ENCODE data around the gene BEND3.

The BEND3 gene

DNA sequence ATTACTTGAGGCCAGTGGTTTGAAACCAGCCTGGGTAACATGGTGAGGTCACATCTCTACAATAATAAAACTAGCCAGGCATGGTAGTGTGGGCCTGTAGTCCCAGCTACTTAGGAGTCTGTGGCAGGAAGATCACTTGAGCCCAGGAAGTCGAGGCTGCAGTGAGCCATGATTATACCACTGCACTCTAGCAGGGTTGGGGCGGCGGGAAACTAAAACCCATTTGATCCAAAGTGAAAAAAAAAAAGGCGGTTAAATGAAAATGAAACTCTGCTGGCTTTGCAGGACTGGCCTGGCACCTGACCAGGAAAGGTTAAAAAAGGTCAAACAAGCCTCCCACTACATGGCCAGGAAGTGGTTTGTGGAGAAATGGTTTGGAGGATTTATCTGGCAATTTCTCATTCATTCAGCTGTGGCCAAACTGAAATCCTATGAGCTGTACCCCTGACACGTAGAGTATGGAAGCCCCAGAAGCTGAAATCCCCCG lies 50.7 kb downstream of the BEND3 start:
- Histone ChIP-seq H4K91ac (ENCODE audit: low read length) (no peak overlapping the region), H3K23ac (ENCODE audit: low read length in 2 of 2) (no peak overlapping the region), H3K9me3 (ENCODE audit: control insufficient read depth, low read length) (no peaks in the 10 kb centered on the region), H2AK5ac (ENCODE audit: low read length, severe bottlenecking) (no peak overlapping the region), H2BK15ac (ENCODE audit: low read depth, poor library complexity, severe bottlenecking) (no peak overlapping the region), H3K4me3 (ENCODE audit: insufficient read depth in 1 of 2, low read depth in 1 of 2, low read length in 2 of 2) (no peak overlapping the region), H2BK120ac (ENCODE audit: low read depth, low read length) (no peak overlapping the region), H3K4ac (ENCODE audit: low read depth in 1 of 2, low read length in 2 of 2) (no peak overlapping the region), H3K9ac (ENCODE audit: low read length) (no peak overlapping the region), H3K27ac (ENCODE audit: low read length, poor library complexity, severe bottlenecking) (no peak overlapping the region), H3K79me1 (replicated peaks; ENCODE audit: low read length, poor library complexity, severe bottlenecking) (no peaks in the 10 kb centered on the region), H2BK5ac (ENCODE audit: low read depth, low read length, poor library complexity, severe bottlenecking) (no peak overlapping the region), H3K14ac (ENCODE audit: low read length in 2 of 2) (no peak overlapping the region), H3K36me3 (ENCODE audit: control insufficient read depth in 1 of 2, insufficient read depth in 2 of 2, low read depth in 1 of 2, low read length in 2 of 2) (peaks cover 0 to 14% of the 10 kb centered on the region in 2 experiments), H2BK12ac (ENCODE audit: low read length in 2 of 2) (no peak overlapping the region), H3K4me2 (ENCODE audit: low read length, poor library complexity, severe bottlenecking) (no peak overlapping the region), H4K8ac (ENCODE audit: low read length) (peak overlapping the region; percentile 51), H3K4me1 (ENCODE audit: control insufficient read depth, insufficient read depth, low read depth, low read length) (peaks cover 17% of the 10 kb centered on the region), H3K27me3 (ENCODE audit: control insufficient read depth in 1 of 2, insufficient read depth in 1 of 2, low read length in 2 of 2) (peaks cover 4 to 13% of the 10 kb centered on the region in 2 experiments), H3K18ac (ENCODE audit: low read depth in 1 of 2, low read length in 2 of 2) (no peak overlapping the region), H2AFZ (ENCODE audit: low read depth, low read length) (no peak overlapping the region)
- 68% methylated on average over 6 of the region's 6 CpGs for WGBS
- DNase-seq, result peak; percentile 80

DNA sequence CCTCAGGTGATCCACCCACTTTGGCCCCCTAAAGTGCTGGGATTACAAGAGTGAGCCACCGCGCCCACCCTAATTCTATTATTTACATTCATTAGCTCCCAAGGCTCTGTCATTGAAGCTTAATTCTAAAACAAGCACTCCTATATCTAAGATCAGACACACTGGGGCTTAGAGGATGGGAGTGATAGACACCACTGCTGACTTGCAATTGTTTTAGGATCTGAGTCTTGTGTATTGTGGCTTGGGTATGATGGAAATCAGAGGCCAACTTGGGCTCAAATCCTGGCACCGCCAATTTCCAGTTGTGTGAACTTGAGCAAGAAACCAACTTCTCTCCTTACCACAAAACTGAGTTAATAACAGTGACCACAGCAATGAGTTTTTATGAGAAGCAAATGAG lies 52.6 kb downstream of the BEND3 start:
- Histone ChIP-seq H2BK15ac (ENCODE audit: low read depth, poor library complexity, severe bottlenecking) (no peak overlapping the region), H3K18ac (ENCODE audit: low read depth in 1 of 2, low read length in 2 of 2) (no peak overlapping the region), H3K27ac (ENCODE audit: low read length, poor library complexity, severe bottlenecking) (no peak overlapping the region), H2BK120ac (ENCODE audit: low read depth, low read length) (no peak overlapping the region), H3K27me3 (ENCODE audit: control insufficient read depth in 1 of 2, insufficient read depth in 1 of 2, low read length in 2 of 2) (peaks cover 4 to 15% of the 10 kb centered on the region in 2 experiments), H3K9ac (ENCODE audit: low read length) (no peak overlapping the region), H3K23ac (ENCODE audit: low read length in 2 of 2) (no peak overlapping the region), H4K91ac (ENCODE audit: low read length) (no peak overlapping the region), H3K79me1 (replicated peaks; ENCODE audit: low read length, poor library complexity, severe bottlenecking) (no peaks in the 10 kb centered on the region), H3K9me3 (ENCODE audit: control insufficient read depth, low read length) (no peaks in the 10 kb centered on the region), H3K4ac (ENCODE audit: low read depth in 1 of 2, low read length in 2 of 2) (no peak overlapping the region), H3K4me3 (ENCODE audit: insufficient read depth in 1 of 2, low read depth in 1 of 2, low read length in 2 of 2) (no peak overlapping the region), H3K4me2 (ENCODE audit: low read length, poor library complexity, severe bottlenecking) (no peak overlapping the region), H2BK12ac (ENCODE audit: low read length in 2 of 2) (no peak overlapping the region), H4K8ac (ENCODE audit: low read length) (no peak overlapping the region), H2BK5ac (ENCODE audit: low read depth, low read length, poor library complexity, severe bottlenecking) (no peak overlapping the region), H2AK5ac (ENCODE audit: low read length, severe bottlenecking) (no peak overlapping the region), H2AFZ (ENCODE audit: low read depth, low read length) (no peak overlapping the region), H3K36me3 (ENCODE audit: control insufficient read depth in 1 of 2, insufficient read depth in 2 of 2, low read depth in 1 of 2, low read length in 2 of 2) (no peaks in the 10 kb centered on the region), H3K4me1 (ENCODE audit: control insufficient read depth, insufficient read depth, low read depth, low read length) (peaks cover 17% of the 10 kb centered on the region), H3K14ac (ENCODE audit: low read length in 2 of 2) (no peak overlapping the region)
- no CpG with 5 or more reads among the region's 3 CpGs for WGBS
- no peak for DNase-seq

DNA sequence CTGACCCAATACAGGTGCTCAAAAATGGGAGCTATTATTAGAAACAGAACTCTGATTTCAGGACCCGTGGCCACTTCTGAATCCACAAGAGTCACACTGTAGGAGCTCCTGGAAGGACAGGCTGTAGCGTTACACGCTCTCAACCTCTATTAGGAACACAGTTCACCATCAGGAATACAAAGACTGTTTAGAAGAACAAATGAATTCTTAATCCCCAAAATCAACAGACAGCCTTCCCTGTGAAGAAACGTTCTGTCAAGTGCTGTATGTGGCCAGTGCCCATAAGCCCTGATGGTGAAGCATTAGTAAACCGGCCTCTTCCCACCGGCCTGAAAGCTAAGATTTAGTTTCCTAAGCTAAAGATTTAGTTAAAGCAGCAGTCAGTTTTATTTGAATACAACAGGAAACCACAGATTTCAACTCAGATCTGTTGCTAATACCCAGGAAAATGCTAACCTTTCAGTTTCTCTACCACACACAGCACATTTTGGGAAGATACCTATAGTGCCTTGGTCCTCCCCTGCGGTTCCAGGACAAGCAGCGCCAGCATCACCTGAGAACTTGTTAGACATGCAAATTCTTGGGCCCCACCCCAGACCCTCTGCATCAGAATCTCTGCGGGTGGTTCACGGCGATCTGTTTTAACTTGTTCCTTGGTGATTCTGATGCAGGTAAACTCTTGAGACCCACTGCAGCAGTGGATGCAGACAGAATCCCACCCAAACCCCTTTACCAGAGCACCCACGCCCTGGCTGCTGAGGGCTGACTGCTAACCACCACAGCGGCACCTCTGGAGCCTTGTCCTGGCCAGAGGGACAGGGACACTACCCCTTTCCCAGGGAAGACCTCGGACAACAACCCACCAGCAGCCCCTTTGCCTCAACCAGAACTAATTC lies 53.9 kb downstream of the BEND3 start:
- Histone ChIP-seq H3K9ac (ENCODE audit: low read length) (no peak overlapping the region), H2AK5ac (ENCODE audit: low read length, severe bottlenecking) (no peak overlapping the region), H4K8ac (ENCODE audit: low read length) (peak overlapping the region; percentile 87), H4K91ac (ENCODE audit: low read length) (peak overlapping the region; percentile 61), H3K27ac (ENCODE audit: low read length, poor library complexity, severe bottlenecking) (no peak overlapping the region), H3K4me1 (ENCODE audit: control insufficient read depth, insufficient read depth, low read depth, low read length) (peaks cover 12% of the 10 kb centered on the region), H3K79me1 (replicated peaks; ENCODE audit: low read length, poor library complexity, severe bottlenecking) (no peaks in the 10 kb centered on the region), H2BK12ac (ENCODE audit: low read length in 2 of 2) (peak overlapping the region; percentile 23 to 77), H3K14ac (ENCODE audit: low read length in 2 of 2) (no peak overlapping the region), H3K18ac (ENCODE audit: low read depth in 1 of 2, low read length in 2 of 2) (peak overlapping the region in 1 of 2 experiments; percentile 60), H3K4me3 (ENCODE audit: insufficient read depth in 1 of 2, low read depth in 1 of 2, low read length in 2 of 2) (peak overlapping the region in 1 of 2 experiments; percentile 44), H3K36me3 (ENCODE audit: control insufficient read depth in 1 of 2, insufficient read depth in 2 of 2, low read depth in 1 of 2, low read length in 2 of 2) (no peaks in the 10 kb centered on the region), H2AFZ (ENCODE audit: low read depth, low read length) (peak overlapping the region; percentile 81), H3K27me3 (ENCODE audit: control insufficient read depth in 1 of 2, insufficient read depth in 1 of 2, low read length in 2 of 2) (peaks cover 4 to 15% of the 10 kb centered on the region in 2 experiments), H3K23ac (ENCODE audit: low read length in 2 of 2) (no peak overlapping the region), H2BK5ac (ENCODE audit: low read depth, low read length, poor library complexity, severe bottlenecking) (no peak overlapping the region), H3K9me3 (ENCODE audit: control insufficient read depth, low read length) (no peaks in the 10 kb centered on the region), H3K4ac (ENCODE audit: low read depth in 1 of 2, low read length in 2 of 2) (peak overlapping the region; percentile 22 to 75), H2BK120ac (ENCODE audit: low read depth, low read length) (no peak overlapping the region), H3K4me2 (ENCODE audit: low read length, poor library complexity, severe bottlenecking) (no peak overlapping the region), H2BK15ac (ENCODE audit: low read depth, poor library complexity, severe bottlenecking) (no peak overlapping the region)
- DNase-seq, result peak; percentile 20
- WGBS, result 41% methylated on average over 14 of the region's 14 CpGs

DNA sequence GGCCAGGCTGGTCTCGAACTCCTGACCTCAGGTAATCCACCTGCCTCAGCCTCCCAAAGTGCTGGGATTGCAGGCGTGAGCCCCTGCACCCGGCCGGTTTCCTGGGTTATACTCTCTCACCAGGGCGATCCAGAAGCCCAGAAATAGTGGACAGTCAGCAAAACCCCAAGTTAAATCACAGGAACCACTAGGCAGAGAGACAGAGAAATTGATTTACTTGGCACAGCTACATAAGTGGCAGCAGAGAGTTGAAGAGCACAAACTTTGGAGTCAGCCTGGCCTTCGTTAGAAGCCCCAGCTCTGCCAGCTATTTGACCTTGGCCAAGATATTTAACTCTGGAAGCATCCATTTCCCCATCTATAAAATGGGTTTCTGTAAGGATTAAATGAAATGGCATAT lies 54.6 kb downstream of the BEND3 start:
- H4K8ac ChIP-seq (ENCODE audit: low read length), result no peak overlapping the region
- no peak overlapping the region for H2AFZ ChIP-seq (ENCODE audit: low read depth, low read length)
- no peak for DNase-seq
- no peak overlapping the region for H3K4me2 ChIP-seq (ENCODE audit: low read length, poor library complexity, severe bottlenecking)
- no peak overlapping the region for H4K91ac ChIP-seq (ENCODE audit: low read length)
- WGBS, result 90% methylated on average over 5 of the region's 6 CpGs
- no peak overlapping the region for H3K4ac ChIP-seq (ENCODE audit: low read depth in 1 of 2, low read length in 2 of 2)
- H3K18ac ChIP-seq (ENCODE audit: low read depth in 1 of 2, low read length in 2 of 2), result no peak overlapping the region
- peaks cover 11% of the 10 kb centered on the region for H3K4me1 ChIP-seq (ENCODE audit: control insufficient read depth, insufficient read depth, low read depth, low read length)
- no peak overlapping the region for H3K14ac ChIP-seq (ENCODE audit: low read length in 2 of 2)
- H3K23ac ChIP-seq (ENCODE audit: low read length in 2 of 2), result no peak overlapping the region
- no peaks in the 10 kb centered on the region for H3K9me3 ChIP-seq (ENCODE audit: control insufficient read depth, low read length)
- H3K27ac ChIP-seq (ENCODE audit: low read length, poor library complexity, severe bottlenecking), result no peak overlapping the region
- H3K36me3 ChIP-seq (ENCODE audit: control insufficient read depth in 1 of 2, insufficient read depth in 2 of 2, low read depth in 1 of 2, low read length in 2 of 2), result no peaks in the 10 kb centered on the region
- no peak overlapping the region for H2AK5ac ChIP-seq (ENCODE audit: low read length, severe bottlenecking)
- no peak overlapping the region for H3K9ac ChIP-seq (ENCODE audit: low read length)
- H3K27me3 ChIP-seq (ENCODE audit: control insufficient read depth in 1 of 2, insufficient read depth in 1 of 2, low read length in 2 of 2), result peaks cover 4 to 15% of the 10 kb centered on the region in 2 experiments
- H2BK12ac ChIP-seq (ENCODE audit: low read length in 2 of 2), result no peak overlapping the region
- no peak overlapping the region for H3K4me3 ChIP-seq (ENCODE audit: insufficient read depth in 1 of 2, low read depth in 1 of 2, low read length in 2 of 2)
- H2BK120ac ChIP-seq (ENCODE audit: low read depth, low read length), result no peak overlapping the region
- H2BK5ac ChIP-seq (ENCODE audit: low read depth, low read length, poor library complexity, severe bottlenecking), result no peak overlapping the region
- no peak overlapping the region for H2BK15ac ChIP-seq (ENCODE audit: low read depth, poor library complexity, severe bottlenecking)
- no peaks in the 10 kb centered on the region for H3K79me1 ChIP-seq (replicated peaks; ENCODE audit: low read length, poor library complexity, severe bottlenecking)
